Measurements from ENCODE around the gene CD1D. TPM values are rescaled to one million over a fixed set of nuclear protein-coding genes. Genes with fewer than 3 reads are reported as not detected.

CD1D gene
- total RNA-seq, 2 experiments from 2014 or later: 3.3 to 5.7 TPM

GRCh38 chr1:158227904-158228623, 47.4 kb downstream of the CD1D start:
- CTCF ChIA-PET (ENCODE audit: unreplicated experiment): no interaction called here
- intact Hi-C loops (cut with micrococcal nuclease; ENCODE audit: unreplicated experiment): no loop called here
- no peaks in the 10 kb centered on the region for H3K36me3 ChIP-seq (ENCODE audit: insufficient read depth, low read length)

More at GRCh38 chr1:158227904-158228623, 47.4 kb downstream of the CD1D start:
- Histone ChIP-seq H3K4me2 (ENCODE audit: low read length) (no peak overlapping the region), H3K27ac (ENCODE audit: low read depth, low read length, poor library complexity, severe bottlenecking) (no peak overlapping the region), H3K9me2 (ENCODE audit: insufficient read depth, low read length) (no peaks in the 10 kb centered on the region), H3K79me2 (ENCODE audit: insufficient read depth, low read depth, low read length) (no peaks in the 10 kb centered on the region), H4K20me1 (ENCODE audit: insufficient read depth, low read length) (no peaks in the 10 kb centered on the region), H3K4me1 (ENCODE audit: insufficient read depth, low read length, poor library complexity, severe bottlenecking) (no peaks in the 10 kb centered on the region), H3K9me3 (ENCODE audit: low read length) (no peaks in the 10 kb centered on the region), H3K4me3 (ENCODE audit: low read depth, low read length, poor library complexity, severe bottlenecking) (no peak overlapping the region), H2AFZ (ENCODE audit: low read length) (no peak overlapping the region)
- BruUV-seq (replicated peaks): no TSS peak
- TF ChIP-seq CTCF (conservative IDR thresholded peaks at IDR 0.05; ENCODE audit: low read length): no peak
- no peak for TF ChIP-seq EZH2phosphoT487 (IDR thresholded peaks at IDR 0.05; ENCODE audit: borderline replicate concordance, low read depth, low read length)
- DNase-seq (ENCODE audit: low spot score): no peak
- POLR2A ChIA-PET: no interaction called here

Other genes with a start within 250 kb of the CD1D start
- not detected in 2 replicates for gene KIRREL1, start 187.2 kb upstream of the CD1D start, total RNA-seq (2014; rRNA removed; shearing (Covaris generic))
- not detected in 2 replicates for gene KIRREL1, start 187.2 kb upstream of the CD1D start, total RNA-seq (2022)
- gene CD1A, start 73.5 kb downstream of the CD1D start, total RNA-seq (2014; rRNA removed; shearing (Covaris generic)): not detected in 2 replicates
- gene CD1A, start 73.5 kb downstream of the CD1D start, total RNA-seq (2022): 0.40 and 0.57 TPM in 2 replicates
- 2.6 and 3.2 TPM in 2 replicates for gene CD1C, start 109.0 kb downstream of the CD1D start, total RNA-seq (2014; rRNA removed; shearing (Covaris generic))
- 16.0 and 28.7 TPM in 2 replicates for gene CD1C, start 109.0 kb downstream of the CD1D start, total RNA-seq (2022)
- gene CD1B, start 150.6 kb downstream of the CD1D start, total RNA-seq (2014; rRNA removed; shearing (Covaris generic)): not detected in 2 replicates
- not detected in 2 replicates for gene CD1B, start 150.6 kb downstream of the CD1D start, total RNA-seq (2022)
- not detected in 2 replicates for gene CD1E, start 173.0 kb downstream of the CD1D start, total RNA-seq (2014; rRNA removed; shearing (Covaris generic))
- gene CD1E, start 173.0 kb downstream of the CD1D start, total RNA-seq (2022): not detected in 2 replicates
- not detected in 2 replicates for gene OR10T2, start 218.6 kb downstream of the CD1D start, total RNA-seq (2014; rRNA removed; shearing (Covaris generic))
- not detected in 2 replicates for gene OR10T2, start 218.6 kb downstream of the CD1D start, total RNA-seq (2022)
- gene OR10K2, start 245.3 kb downstream of the CD1D start, total RNA-seq (2014; rRNA removed; shearing (Covaris generic)): not detected in 2 replicates
- not detected in 2 replicates for gene OR10K2, start 245.3 kb downstream of the CD1D start, total RNA-seq (2022)